Epithelial cell of esophagus (primary cell): Measurements from ENCODE around the gene COQ9.

Experiments used
- DNase-seq: peaks from one replicate; pipeline ENCODE4 v3.0.0; 2010; ENCODE audit warnings: low read depth
- H3K4me3 ChIP-seq: 2 replicates; pipeline ENCODE4 v1.5.1; 2011; ENCODE audit warnings: mild to moderate bottlenecking, low read length, control low read depth
- TF ChIP-seq, protein P1 (sequence below): IDR thresholded peaks from 2 replicates; pipeline ENCODE4 v1.5.1; 2011; ENCODE audit warnings: low read depth, mild to moderate bottlenecking, low read length, control low read depth, inconsistent platforms; ENCODE audit not compliant: insufficient read depth; ENCODE audit errors: missing control alignments

The COQ9 gene

GRCh38 chr16:57507136-57508034 is 60.1 kb downstream of the COQ9 start:
- TF ChIP-seq, protein P1, sequence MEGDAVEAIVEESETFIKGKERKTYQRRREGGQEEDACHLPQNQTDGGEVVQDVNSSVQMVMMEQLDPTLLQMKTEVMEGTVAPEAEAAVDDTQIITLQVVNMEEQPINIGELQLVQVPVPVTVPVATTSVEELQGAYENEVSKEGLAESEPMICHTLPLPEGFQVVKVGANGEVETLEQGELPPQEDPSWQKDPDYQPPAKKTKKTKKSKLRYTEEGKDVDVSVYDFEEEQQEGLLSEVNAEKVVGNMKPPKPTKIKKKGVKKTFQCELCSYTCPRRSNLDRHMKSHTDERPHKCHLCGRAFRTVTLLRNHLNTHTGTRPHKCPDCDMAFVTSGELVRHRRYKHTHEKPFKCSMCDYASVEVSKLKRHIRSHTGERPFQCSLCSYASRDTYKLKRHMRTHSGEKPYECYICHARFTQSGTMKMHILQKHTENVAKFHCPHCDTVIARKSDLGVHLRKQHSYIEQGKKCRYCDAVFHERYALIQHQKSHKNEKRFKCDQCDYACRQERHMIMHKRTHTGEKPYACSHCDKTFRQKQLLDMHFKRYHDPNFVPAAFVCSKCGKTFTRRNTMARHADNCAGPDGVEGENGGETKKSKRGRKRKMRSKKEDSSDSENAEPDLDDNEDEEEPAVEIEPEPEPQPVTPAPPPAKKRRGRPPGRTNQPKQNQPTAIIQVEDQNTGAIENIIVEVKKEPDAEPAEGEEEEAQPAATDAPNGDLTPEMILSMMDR: no peak
- no peak overlapping the region for H3K4me3 ChIP-seq
- DNase-seq: no peak

DNA sequence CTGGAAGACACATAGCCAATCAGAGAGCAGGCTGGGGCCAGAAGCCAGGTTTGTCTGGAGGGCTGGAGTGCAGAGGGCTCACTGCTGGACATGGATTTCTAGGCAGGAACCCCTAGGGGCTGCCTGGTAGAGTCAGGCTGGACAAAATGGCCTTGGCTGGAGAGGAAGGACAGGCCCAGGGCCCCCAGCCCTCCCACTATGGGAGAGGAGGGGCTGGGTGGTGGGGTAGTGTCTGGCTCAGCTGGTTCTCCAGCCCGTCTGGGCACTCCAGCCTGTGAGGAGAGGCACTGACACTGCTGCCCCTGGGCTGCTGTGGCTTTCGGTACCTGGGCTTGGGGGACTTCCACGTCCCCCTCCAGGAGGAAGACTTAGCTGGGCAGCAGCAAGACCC is 60.8 kb downstream of the COQ9 start:
- TF ChIP-seq, protein P1: no peak
- no peak overlapping the region for H3K4me3 ChIP-seq

GRCh38 chr16:57509231-57509923 is 62.1 kb downstream of the COQ9 start:
- TF ChIP-seq, protein P1: no peak
- no peak for DNase-seq
- no peak overlapping the region for H3K4me3 ChIP-seq

More for the DNA sequence above, 60.8 kb downstream of the COQ9 start:
- DNase-seq: no peak

DNA sequence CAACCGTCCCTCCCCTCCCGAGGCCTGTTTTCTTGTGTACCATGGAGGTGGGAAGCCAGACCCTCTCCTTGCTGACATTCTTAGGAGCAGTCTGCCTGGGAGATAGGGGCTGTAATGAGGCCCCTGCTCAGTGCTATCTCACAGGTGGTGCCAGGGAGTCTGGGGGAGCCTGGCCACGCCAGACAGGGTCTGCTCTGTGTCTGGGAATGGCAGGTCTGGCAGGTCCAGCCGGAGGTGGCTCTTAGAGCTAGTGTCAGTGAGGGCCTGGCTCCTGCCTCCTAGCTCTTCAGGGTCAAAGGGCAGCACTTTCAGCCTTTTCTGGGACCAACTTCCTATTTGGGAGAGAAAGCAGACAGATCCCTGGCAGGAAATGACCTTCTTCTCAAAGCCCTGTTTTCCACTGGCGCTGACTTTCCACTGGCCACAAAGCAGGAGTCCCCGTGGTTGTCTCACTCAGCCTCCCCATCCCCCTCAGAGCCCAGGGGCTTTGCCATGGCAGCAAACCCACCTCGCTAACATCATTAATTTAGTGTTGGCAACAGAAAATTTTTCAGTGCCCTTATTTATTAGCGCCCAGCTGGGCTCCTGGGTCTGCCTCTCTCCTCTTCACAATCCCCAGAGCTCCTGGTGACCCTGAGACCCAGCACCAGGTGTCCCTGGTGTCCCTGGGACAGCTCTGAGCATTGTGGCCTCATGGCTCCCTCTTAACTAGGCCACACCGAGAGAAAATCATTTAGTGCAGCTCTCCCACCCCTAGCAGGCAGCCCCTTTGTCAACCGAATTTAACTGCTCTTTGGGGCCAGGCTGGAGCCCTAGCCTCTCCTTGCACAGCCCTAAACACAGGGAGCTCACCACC is 63.0 kb downstream of the COQ9 start:
- TF ChIP-seq, protein P1: no peak
- no peak overlapping the region for H3K4me3 ChIP-seq
- DNase-seq: no peak
